Activated effector memory CD4-positive, alpha-beta T cell treated with anti-CD3 and anti-CD28 coated beads, Interleukin-2, amount 50 U/mL, for 16 hours (primary cell): ENCODE measurements around the gene WWOX.
A peak's percentile ranks its signal among the peaks of the same experiment; 100 is the strongest.

Experiments used
- DNase-seq: peaks from one replicate; pipeline ENCODE4 v3.0.0-alpha.2; 2020

Gene WWOX

GRCh38 chr16:78483124-78483992 is 383.9 kb downstream of the WWOX start:
- no peak for DNase-seq

- no peak for DNase-seq
Observed at GRCh38 chr16:78484509-78485058, 385.1 kb downstream of the WWOX start.

GRCh38 chr16:78485188-78485916 is 385.9 kb downstream of the WWOX start:
- no peak for DNase-seq

- DNase-seq: no peak
Observed at GRCh38 chr16:78485917-78486257, 386.4 kb downstream of the WWOX start.

GRCh38 chr16:78487471-78487870 is 388.0 kb downstream of the WWOX start:
- DNase-seq: no peak

- no peak for DNase-seq
Observed at GRCh38 chr16:78489072-78489471, 389.6 kb downstream of the WWOX start.

GRCh38 chr16:78489631-78490030 is 390.2 kb downstream of the WWOX start:
- no peak for DNase-seq

- no peak for DNase-seq
Observed at GRCh38 chr16:78490431-78490830, 391.0 kb downstream of the WWOX start.

GRCh38 chr16:78490847-78491246 is 391.4 kb downstream of the WWOX start:
- DNase-seq: no peak

- no peak for DNase-seq
Observed at GRCh38 chr16:78493573-78493972, 394.1 kb downstream of the WWOX start.

- no peak for DNase-seq
Observed at GRCh38 chr16:78494105-78494504, 394.7 kb downstream of the WWOX start.

- DNase-seq: no peak
Observed at GRCh38 chr16:78494674-78495073, 395.2 kb downstream of the WWOX start.

GRCh38 chr16:78496189-78496588 is 396.7 kb downstream of the WWOX start:
- no peak for DNase-seq

GRCh38 chr16:78499399-78499798 is 399.9 kb downstream of the WWOX start:
- DNase-seq: no peak

- DNase-seq: no peak
Observed at GRCh38 chr16:78500659-78501270, 401.3 kb downstream of the WWOX start.

GRCh38 chr16:78501744-78502143 is 402.3 kb downstream of the WWOX start:
- DNase-seq: no peak

GRCh38 chr16:78502812-78503350 is 403.4 kb downstream of the WWOX start:
- DNase-seq: no peak

GRCh38 chr16:78503602-78504001 is 404.1 kb downstream of the WWOX start:
- peak; percentile 65 for DNase-seq

GRCh38 chr16:78504401-78504851 is 405.0 kb downstream of the WWOX start:
- no peak for DNase-seq

GRCh38 chr16:78505036-78505435 is 405.6 kb downstream of the WWOX start:
- no peak for DNase-seq

- no peak for DNase-seq
Observed at GRCh38 chr16:78505544-78506366, 406.3 kb downstream of the WWOX start.
